Ascending aorta (tissue), 2 donors: Measurements from ENCODE around the gene PRTFDC1. TPM values are rescaled to one million over a fixed set of nuclear protein-coding genes. Genes with fewer than 3 reads are reported as not detected.

Source experiments
- DNase-seq, 2 donors: peaks; one replicate each; pipeline ENCODE4 v3.0.0-alpha.2; 2019; ENCODE audit warnings: low spot score in 2 of 2
- H3K27ac ChIP-seq, 2 donors: fragments of 200-600 bp; sonication (generic); one replicate each; pipeline ENCODE4 v1.5.1; 2016 to 2017; ENCODE audit warnings: mild to moderate bottlenecking in 1 of 2
- H3K27me3 ChIP-seq: fragments of 200-600 bp; sonication (generic); one replicate; pipeline ENCODE4 v1.5.1; 2017
- H3K36me3 ChIP-seq, 2 donors: fragments of 200-600 bp; sonication (generic); one replicate each; pipeline ENCODE4 v1.5.1; 2016
- H3K4me1 ChIP-seq, 2 donors: fragments of 200-600 bp; sonication (generic); one replicate each; pipeline ENCODE4 v1.5.1; 2016 to 2017; ENCODE audit warnings: mild to moderate bottlenecking in 1 of 2
- H3K4me3 ChIP-seq, 2 donors: fragments of 200-600 bp; sonication (generic); one replicate each; pipeline ENCODE4 v1.5.1; 2016 to 2017; ENCODE audit warnings: mild to moderate bottlenecking in 1 of 2
- H3K9me3 ChIP-seq, 2 donors: fragments of 200-600 bp; sonication (generic); one replicate each; pipeline ENCODE4 v1.5.1; 2016
- intact Hi-C: fragments of 100-400 bp; cut with DNase I; formaldehyde crosslinking; loops from one replicate; pipeline ENCODE4 v1.15.1; 2023
- total RNA-seq: library from RNA; depleted of rRNA; stranded (reverse); fragments of >200 nt; gene quantifications from one replicate; pipeline ENCODE4 v1.1.0, GENCODE V29; 2016
- TF ChIP-seq, protein P1 (sequence below), 3 experiments: fragments of 200-600 bp in 2 of 3; fragments of 450-650 bp in 1 of 3; sonication (generic) in 2 of 3; IDR thresholded peaks; one replicate each; pipeline ENCODE4 v1.5.1; 2016 to 2019; ENCODE audit warnings: antibody characterized with exemption in 3 of 3, mild to moderate bottlenecking in 1 of 3, moderate library complexity in 1 of 3

The PRTFDC1 gene
- total RNA-seq, 1 donor from 2014 or later: 3.6 TPM

- no peaks in the 10 kb centered on the region for H3K36me3 ChIP-seq
- no peaks in the 10 kb centered on the region for H3K9me3 ChIP-seq
- TF ChIP-seq, protein P1, sequence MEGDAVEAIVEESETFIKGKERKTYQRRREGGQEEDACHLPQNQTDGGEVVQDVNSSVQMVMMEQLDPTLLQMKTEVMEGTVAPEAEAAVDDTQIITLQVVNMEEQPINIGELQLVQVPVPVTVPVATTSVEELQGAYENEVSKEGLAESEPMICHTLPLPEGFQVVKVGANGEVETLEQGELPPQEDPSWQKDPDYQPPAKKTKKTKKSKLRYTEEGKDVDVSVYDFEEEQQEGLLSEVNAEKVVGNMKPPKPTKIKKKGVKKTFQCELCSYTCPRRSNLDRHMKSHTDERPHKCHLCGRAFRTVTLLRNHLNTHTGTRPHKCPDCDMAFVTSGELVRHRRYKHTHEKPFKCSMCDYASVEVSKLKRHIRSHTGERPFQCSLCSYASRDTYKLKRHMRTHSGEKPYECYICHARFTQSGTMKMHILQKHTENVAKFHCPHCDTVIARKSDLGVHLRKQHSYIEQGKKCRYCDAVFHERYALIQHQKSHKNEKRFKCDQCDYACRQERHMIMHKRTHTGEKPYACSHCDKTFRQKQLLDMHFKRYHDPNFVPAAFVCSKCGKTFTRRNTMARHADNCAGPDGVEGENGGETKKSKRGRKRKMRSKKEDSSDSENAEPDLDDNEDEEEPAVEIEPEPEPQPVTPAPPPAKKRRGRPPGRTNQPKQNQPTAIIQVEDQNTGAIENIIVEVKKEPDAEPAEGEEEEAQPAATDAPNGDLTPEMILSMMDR (IDR thresholded peaks at IDR 0.05): no peak
- H3K27me3 ChIP-seq: no peaks in the 10 kb centered on the region
- intact Hi-C loops: no loop called here
- H3K27ac ChIP-seq: peak overlapping the region in 1 of 2 donors; percentile 34
- H3K4me1 ChIP-seq: peaks cover 9 to 17% of the 10 kb centered on the region in 2 donors
- H3K4me3 ChIP-seq: no peak overlapping the region
- DNase-seq: peak in 1 of 2 donors; percentile 72
Observed at GRCh38 chr10:24901686-24902399, 50.6 kb downstream of the PRTFDC1 start.

DNA sequence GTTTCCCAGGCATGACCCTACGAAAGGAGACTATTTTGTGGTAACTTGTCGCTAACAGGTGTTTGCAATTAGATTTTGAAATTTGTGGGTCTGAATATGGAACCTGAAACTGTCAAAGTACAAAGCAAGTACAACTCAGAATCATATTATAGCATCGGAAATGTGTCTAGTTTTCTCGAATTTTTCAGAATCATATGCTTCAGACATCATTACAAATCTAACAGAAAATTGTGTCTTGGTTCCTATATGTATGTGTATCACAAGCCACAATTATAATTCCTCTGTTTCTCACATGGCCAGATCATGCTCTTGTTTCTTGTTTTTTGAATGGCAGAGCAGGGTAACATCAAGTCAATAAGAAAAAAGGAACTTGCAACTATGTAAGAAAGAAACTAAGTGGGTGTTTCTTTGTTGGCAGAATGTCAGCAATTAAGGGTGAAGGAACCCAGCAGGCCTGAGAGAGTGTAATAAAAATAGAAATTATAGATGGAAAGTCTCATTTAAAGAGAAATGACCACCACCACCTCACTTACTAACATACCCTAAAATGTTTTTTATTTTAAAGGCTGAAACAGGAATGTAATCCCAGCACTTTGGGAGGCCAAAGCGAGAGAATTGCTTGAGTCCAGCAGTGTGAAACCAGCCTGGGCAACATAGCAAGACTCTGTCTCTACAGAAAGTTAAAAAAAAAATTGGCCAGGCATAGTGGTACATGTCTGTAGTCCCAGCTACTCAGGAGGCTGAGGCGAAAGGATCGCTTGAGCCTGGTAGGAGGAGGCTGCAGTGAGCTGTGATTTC is 51.3 kb downstream of the PRTFDC1 start:
- no peaks in the 10 kb centered on the region for H3K27me3 ChIP-seq
- no peak for DNase-seq
- H3K27ac ChIP-seq: peak overlapping the region in 1 of 2 donors; percentile 34
- peaks cover 9 to 17% of the 10 kb centered on the region in 2 donors for H3K4me1 ChIP-seq
- H3K9me3 ChIP-seq: no peaks in the 10 kb centered on the region
- intact Hi-C loops: no loop called here
- TF ChIP-seq, protein P1 (IDR thresholded peaks at IDR 0.05): no peak
- no peaks in the 10 kb centered on the region for H3K36me3 ChIP-seq
- no peak overlapping the region for H3K4me3 ChIP-seq

DNA sequence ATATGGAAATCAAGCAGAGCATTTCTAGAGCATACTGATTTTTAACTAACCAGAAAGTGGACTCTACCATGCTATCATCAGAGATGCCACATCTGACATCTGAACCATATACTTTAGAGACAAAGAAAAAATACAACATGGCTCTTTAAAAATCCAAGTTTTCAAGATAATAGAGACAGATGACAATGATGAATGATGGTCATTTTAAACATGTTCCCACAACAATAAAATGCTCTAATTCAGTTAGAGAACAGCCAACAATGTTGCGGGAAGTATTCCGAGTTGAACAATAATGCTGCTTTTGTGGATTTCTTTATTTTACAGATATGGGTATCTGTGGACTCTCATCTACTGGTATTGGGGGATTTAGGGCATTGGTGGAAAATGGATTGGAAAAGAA is 52.8 kb downstream of the PRTFDC1 start:
- TF ChIP-seq, protein P1 (IDR thresholded peaks at IDR 0.05): no peak
- H3K4me3 ChIP-seq: no peak overlapping the region
- no peaks in the 10 kb centered on the region for H3K27me3 ChIP-seq
- no peaks in the 10 kb centered on the region for H3K36me3 ChIP-seq
- DNase-seq: no peak
- peaks cover 9 to 17% of the 10 kb centered on the region in 2 donors for H3K4me1 ChIP-seq
- H3K9me3 ChIP-seq: no peaks in the 10 kb centered on the region
- no peak overlapping the region for H3K27ac ChIP-seq
- intact Hi-C loops: no loop called here

- no peaks in the 10 kb centered on the region for H3K36me3 ChIP-seq
Observed at GRCh38 chr10:24898501-24898900, 53.9 kb downstream of the PRTFDC1 start.

DNA sequence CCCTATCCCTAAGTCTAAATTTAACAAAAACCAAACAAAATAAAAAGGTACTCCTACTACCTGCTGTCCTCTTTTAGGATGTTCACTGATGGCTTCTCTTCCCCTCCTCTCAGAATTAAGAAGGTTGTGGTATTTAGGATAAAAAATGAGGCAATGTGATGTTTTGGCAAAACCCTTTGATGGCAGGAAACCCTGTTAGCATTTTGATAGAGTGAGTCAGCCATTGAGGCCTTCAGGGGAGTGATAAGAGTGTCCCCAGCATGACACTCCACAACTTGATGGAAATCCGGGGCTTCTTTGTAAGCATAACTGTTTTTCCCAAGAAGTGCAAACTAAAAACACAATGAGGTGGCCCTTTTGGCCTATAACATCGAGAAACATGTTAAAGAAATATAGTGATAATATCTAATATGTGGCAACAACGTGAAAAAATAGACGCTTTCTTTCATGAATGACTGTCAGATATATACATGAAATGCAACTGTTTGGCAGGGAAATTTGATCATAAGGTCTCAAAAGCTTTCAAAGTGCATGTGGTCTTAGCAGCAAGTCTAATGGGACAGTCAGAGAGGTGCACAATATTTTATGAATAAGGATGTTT is 55.0 kb downstream of the PRTFDC1 start:
- H3K4me1 ChIP-seq: peaks cover 9 to 16% of the 10 kb centered on the region in 2 donors
- H3K9me3 ChIP-seq: no peaks in the 10 kb centered on the region
- no peak overlapping the region for H3K4me3 ChIP-seq
- no peak for DNase-seq
- no peaks in the 10 kb centered on the region for H3K27me3 ChIP-seq
- intact Hi-C loops: no loop called here
- H3K27ac ChIP-seq: no peak overlapping the region
- H3K36me3 ChIP-seq: no peaks in the 10 kb centered on the region
- TF ChIP-seq, protein P1 (IDR thresholded peaks at IDR 0.05): no peak

More at GRCh38 chr10:24898501-24898900, 53.9 kb downstream of the PRTFDC1 start:
- no peaks in the 10 kb centered on the region for H3K27me3 ChIP-seq
- intact Hi-C loops: no loop called here
- TF ChIP-seq, protein P1 (IDR thresholded peaks at IDR 0.05): no peak
- no peak overlapping the region for H3K27ac ChIP-seq
- H3K4me3 ChIP-seq: no peak overlapping the region
- H3K4me1 ChIP-seq: peaks cover 9 to 17% of the 10 kb centered on the region in 2 donors
- DNase-seq: no peak
- H3K9me3 ChIP-seq: no peaks in the 10 kb centered on the region
